HG02678 (cell line): ENCODE measurements around the gene MMP25.

Experiments
- ATAC-seq: cut with Tn5 transposase; IDR thresholded peaks from one replicate; pipeline ENCODE4 v1.9.1; 2021; ENCODE audit warnings: mild to moderate bottlenecking, moderate library complexity; ENCODE audit not compliant: unreplicated experiment

Gene MMP25

DNA sequence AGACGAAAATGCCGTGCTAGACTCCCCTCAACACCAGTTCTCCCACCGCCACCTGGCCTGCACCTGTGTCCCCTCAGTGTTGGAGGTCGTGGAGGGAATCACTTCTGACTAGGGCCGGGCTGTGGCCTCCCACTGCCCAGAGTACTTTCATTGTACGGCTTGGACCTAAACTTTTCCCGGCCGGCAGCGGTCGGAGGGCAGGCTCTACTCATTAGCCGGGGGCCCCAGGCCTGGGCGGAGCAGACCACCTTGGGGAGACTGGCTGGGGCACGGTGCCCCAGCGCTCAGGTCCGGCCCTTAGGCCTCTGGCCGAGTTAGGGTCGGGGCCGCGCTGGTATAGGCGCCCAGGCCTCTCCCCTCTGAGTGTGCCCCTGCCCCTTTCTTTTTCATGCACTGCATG lies 29.0 kb upstream of the MMP25 start:
- no peak for ATAC-seq

DNA sequence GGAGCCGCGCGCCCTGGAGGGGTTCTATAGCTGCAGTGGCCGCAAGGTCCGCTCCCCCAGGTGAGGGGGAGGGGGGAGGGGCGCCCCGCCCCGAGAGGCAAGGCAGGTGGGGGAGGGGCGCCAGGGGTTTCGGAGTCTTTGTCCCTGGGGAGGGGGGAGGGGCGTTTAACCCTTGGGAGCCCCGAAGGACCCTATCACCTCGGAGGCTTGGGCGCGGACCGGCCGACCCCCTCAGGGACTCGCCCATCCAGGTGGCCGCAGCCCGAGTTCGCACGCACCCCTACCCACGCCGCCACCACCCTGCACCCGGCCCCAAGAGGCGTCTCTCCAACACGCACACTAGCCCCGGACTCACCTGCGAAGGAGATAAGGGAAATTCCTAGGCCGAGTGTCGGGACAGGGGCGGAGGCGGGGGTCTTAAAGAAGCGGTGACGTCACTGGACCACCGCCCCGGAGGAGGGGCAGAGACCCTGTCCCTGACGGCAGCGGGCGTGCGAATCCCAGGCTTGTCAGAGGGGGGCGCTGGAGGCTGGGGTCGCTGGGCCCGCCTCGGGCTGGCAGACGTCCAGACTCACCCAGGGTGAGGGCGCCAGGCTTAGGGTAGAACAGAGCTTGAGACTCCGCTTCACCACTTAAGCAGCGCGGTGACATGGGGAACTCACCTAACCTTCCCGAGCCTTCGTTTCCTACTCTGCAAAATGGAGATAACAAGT lies 28.4 kb upstream of the MMP25 start, which contains the start of gene CLDN6:
Gene CLDN6, minus strand, starts transcription at position 390 of the 713 bp plus-strand sequence. CDS start 2,162 bp downstream, outside the sequence.
- ATAC-seq = no peak

- ATAC-seq = no peak
These were observed 26.6 kb upstream of the MMP25 start for GRCh38 chr16:3019594-3020246.

DNA sequence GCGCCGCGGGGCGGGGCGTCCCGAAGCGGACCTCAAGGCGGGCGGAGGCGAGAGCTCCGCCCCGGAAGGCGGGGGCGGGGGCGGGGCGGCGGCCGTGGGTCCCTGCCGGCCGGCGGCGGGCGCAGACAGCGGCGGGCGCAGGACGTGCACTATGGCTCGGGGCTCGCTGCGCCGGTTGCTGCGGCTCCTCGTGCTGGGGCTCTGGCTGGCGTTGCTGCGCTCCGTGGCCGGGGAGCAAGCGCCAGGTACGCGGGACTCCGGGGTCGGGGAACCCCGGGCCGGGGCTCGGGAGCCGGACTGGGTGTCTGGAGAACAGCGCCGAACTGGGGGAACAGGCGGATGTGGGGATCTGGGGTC lies 26.1 kb upstream of the MMP25 start, which contains the start of gene TNFRSF12A:
Gene TNFRSF12A, plus strand, starts transcription at position 122 of the 357 bp plus-strand sequence. Its CDS starts 30 bp downstream, at position 152.
- ATAC-seq = no peak

DNA sequence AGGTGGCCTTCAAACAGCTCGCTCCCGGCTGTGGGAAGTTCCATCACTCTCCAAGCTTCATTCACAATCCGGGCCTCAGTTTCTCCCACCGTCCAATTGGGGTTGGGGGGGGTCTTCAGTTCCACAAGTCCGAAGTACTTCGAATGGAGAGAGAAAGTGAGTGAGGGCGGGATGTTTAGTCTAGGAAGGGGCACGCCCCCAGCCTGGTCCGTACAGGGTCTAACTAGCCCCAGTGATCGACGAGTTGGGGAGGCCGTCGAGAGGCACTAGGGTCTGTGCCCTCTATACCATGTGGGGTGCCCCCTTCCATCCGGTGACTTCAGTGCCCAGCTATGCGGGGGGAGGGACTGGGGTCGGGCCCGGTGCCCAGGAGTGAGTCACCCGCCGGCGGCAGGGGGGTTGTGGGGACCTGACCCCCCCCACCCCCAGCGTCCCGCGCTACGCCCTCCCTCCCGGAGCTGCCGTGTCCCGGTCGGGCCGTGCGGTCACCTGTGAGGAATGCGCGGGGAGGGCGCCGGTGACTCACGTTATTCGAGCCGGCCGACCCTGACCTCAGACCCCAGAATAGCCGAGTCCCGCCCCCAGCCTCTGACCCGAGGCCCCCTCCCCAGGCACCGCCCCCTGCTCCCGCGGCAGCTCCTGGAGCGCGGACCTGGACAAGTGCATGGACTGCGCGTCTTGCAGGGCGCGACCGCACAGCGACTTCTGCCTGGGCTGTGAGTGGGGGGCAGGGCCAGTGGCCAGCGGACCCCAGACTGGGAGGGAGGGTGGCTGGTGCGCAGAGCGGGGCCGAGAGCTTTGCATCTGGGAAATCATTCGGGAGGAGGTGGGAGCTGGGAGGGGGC lies 25.5 kb upstream of the MMP25 start:
- no peak for ATAC-seq

DNA sequence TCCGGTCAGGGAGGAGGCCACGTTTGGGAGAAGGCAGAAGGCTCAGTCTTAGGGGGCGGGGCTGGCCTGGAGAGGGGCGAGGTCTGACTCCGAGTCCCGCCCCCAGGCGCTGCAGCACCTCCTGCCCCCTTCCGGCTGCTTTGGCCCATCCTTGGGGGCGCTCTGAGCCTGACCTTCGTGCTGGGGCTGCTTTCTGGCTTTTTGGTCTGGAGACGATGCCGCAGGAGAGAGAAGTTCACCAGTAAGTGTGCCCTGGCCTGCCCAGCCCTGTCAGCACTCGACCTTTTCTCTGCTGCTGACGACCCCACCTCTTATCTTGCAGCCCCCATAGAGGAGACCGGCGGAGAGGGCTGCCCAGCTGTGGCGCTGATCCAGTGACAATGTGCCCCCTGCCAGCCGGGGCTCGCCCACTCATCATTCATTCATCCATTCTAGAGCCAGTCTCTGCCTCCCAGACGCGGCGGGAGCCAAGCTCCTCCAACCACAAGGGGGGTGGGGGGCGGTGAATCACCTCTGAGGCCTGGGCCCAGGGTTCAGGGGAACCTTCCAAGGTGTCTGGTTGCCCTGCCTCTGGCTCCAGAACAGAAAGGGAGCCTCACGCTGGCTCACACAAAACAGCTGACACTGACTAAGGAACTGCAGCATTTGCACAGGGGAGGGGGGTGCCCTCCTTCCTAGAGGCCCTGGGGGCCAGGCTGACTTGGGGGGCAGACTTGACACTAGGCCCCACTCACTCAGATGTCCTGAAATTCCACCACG lies 24.7 kb upstream of the MMP25 start:
- ATAC-seq = no peak

DNA sequence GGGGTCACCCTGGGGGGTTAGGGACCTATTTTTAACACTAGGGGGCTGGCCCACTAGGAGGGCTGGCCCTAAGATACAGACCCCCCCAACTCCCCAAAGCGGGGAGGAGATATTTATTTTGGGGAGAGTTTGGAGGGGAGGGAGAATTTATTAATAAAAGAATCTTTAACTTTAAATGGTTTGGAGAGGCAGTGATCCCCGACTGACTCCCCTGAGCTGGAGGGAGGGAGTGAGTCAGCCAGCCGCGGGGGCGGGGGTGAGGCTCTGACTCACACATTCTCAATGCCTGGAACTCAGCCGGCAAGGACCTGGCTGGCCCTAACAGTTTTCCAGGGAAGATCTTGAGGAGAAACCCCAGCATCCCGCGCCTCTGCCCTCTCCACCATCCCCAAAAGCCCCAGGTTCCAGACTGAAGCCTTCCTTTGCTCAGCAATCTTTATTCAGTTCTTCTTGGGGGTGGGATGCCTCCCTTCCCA lies 24.1 kb upstream of the MMP25 start:
- ATAC-seq = no peak

- no peak for ATAC-seq
These were observed 23.5 kb upstream of the MMP25 start for GRCh38 chr16:3022684-3023414.

GRCh38 chr16:3023415-3023668 lies 23.0 kb upstream of the MMP25 start:
- no peak for ATAC-seq

DNA sequence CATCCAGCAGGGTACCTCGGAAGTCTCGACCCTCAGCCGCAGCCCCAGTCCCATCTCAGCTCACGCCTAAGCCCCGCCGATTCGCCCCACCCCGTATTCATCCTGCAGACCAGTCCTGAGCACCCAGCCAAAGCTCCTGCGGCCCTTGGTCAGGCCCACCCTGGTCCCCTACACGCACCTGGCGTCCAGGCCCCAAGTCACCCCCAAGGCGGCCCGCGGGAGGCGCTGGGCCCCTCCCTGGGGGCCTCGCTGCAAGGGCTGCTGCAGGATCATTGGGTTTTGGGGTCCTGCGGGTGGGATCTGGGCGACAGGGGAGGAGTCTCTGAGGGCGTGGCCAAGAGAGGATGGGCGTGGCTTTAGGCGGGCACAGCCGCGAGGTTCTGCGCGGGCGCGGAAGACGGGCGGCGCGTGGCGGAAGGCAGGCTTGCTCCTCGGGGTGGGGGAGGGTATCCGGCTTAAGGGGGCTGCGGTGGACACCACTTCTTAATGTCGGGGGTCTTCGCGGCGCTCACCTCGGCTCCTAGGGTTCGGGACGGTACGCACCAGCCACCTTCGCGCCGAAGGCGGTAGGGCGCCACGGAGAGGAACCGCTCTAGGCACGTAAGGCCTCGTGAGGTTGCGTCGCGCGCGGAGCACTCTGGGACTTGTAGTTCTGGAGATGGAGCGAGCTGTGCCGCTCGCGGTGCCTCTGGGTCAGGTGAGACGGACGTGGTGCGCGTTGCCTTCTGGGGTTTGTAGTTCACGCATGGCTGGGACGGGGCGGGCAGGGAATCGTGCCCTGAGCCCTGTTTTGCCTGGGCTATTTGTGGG lies 22.5 kb upstream of the MMP25 start, which contains the start of the genes HCFC1R1 and THOC6:
Gene HCFC1R1, minus strand, starts transcription at position 274 of the 810 bp plus-strand sequence. Its CDS starts 1 bp downstream, at position 273.
Gene THOC6, plus strand, starts transcription at position 367 of the 810 bp plus-strand sequence. Its CDS starts 292 bp downstream, at position 659.
- ATAC-seq = peak; percentile 82

GRCh38 chr16:3025032-3026002 lies 21.0 kb upstream of the MMP25 start:
- no peak for ATAC-seq

- ATAC-seq = no peak
These were observed 20.4 kb upstream of the MMP25 start for GRCh38 chr16:3026003-3026378.

DNA sequence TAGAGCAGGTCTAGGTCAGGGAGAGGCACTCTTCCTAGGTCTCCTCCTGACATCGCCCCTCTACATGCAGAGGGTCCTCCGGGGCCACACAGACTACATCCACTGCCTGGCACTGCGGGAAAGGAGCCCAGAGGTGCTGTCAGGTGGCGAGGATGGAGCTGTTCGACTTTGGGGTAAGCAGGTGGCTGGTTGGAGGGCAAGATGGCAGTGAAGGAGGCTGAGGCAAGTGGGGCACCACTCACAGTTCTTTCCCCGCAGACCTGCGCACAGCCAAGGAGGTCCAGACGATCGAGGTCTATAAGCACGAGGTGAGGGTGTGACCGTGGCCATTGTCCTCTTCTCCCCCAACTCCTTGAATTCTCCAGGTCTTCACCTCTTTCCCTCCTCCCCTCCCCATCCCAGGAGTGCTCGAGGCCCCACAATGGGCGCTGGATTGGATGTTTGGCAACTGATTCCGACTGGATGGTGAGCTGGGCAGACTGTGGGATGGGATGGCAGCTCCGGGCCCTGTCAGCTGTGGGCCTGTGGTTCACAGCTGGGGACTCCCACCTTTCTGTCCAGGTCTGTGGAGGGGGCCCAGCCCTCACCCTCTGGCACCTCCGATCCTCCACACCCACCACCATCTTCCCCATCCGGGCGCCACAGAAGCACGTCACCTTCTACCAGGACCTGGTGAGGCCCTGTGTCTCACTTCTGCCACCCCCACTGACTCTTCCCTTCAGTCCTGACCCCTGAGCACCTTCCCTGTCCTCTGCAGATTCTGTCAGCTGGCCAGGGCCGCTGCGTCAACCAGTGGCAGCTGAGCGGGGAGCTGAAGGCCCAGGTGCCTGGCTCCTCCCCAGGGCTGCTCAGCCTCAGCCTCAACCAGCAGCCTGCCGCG lies 19.5 kb upstream of the MMP25 start:
- no peak for ATAC-seq

DNA sequence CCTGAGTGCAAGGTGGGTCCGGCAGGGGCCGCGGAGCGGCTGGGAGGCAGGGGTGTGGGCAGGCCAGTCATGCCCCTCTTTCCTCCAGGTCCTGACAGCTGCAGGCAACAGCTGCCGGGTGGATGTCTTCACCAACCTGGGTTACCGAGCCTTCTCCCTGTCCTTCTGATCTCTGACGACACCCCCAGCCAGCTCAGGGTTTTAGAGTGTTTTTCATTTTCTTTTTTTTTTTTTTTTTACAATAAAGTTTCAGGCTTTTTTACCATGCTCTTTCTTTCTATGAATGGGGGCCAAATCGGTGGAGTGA lies 18.9 kb upstream of the MMP25 start:
- no peak for ATAC-seq

DNA sequence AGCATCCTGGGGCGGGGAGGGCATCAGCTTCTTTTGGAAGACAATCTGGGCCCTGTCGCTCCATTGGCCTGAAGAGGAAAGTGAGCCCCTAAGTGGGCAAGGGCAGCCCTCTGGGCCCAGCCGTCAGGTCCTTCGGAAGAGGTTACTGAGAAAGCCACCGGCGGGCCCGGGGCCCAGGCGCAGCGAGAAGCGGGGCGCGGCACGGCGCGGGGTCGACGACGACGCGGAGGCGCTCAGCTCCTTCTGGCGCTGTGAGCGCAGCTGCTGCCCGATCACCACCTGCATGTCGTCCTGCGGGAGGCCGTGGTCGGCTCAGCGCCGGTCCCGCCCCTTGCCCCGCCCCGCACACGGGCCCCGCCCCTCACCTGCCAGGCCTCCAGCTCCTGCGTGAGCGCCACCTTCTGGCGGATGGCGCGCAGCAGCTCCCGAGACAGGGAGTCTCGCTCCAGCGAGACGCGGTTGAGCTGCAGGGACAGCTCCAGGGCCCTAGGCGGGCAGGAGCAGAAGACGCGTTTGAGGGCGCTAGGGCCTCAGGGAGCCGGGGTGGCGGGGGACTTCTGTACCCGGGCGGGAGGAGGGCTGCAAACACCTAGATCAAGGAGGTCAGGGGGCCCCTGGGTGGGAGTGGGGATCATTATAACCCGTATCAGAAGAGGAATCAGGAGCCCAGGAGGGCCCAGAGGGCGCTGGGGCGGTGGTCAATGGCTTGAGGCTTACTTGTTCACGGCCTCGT lies 18.2 kb upstream of the MMP25 start:
- ATAC-seq = no peak

- ATAC-seq = no peak
These were observed 17.5 kb upstream of the MMP25 start for GRCh38 chr16:3028716-3029319.
